Femur (tissue), 1 donor: ENCODE results near the gene GLOD5.
A peak's percentile ranks its signal among the peaks of the same experiment; 100 is the strongest.

Source experiments
- DNase-seq: peaks from one replicate; pipeline ENCODE4 v3.0.0-alpha.2; 2017

GLOD5 gene

GRCh38 chrX:48761674-48762471 lies at the start of gene GLOD5:
Gene GLOD5, plus strand, starts transcription at chrX:48761747. Its CDS starts 44 bp downstream, at chrX:48761791.
- DNase-seq: no peak

- DNase-seq: no peak
These were observed 49.5 kb upstream of the GLOD5 start for GRCh38 chrX:48711929-48712505.

GRCh38 chrX:48713847-48714246 lies 47.7 kb upstream of the GLOD5 start:
- no peak for DNase-seq

GRCh38 chrX:48714573-48714972 lies 47.0 kb upstream of the GLOD5 start:
- DNase-seq: no peak

GRCh38 chrX:48715072-48715471 lies 46.5 kb upstream of the GLOD5 start:
- no peak for DNase-seq

- no peak for DNase-seq
These were observed 45.6 kb upstream of the GLOD5 start for GRCh38 chrX:48715876-48716502.

- no peak for DNase-seq
These were observed 41.6 kb upstream of the GLOD5 start for GRCh38 chrX:48719958-48720357.

- DNase-seq: no peak
These were observed 40.8 kb upstream of the GLOD5 start for GRCh38 chrX:48720577-48721250.

GRCh38 chrX:48721916-48722315 lies 39.6 kb upstream of the GLOD5 start:
- DNase-seq: no peak

- DNase-seq: no peak
These were observed 35.0 kb upstream of the GLOD5 start for GRCh38 chrX:48726596-48726995.

GRCh38 chrX:48728653-48729052 lies 32.9 kb upstream of the GLOD5 start:
- no peak for DNase-seq

- no peak for DNase-seq
These were observed 25.2 kb upstream of the GLOD5 start for GRCh38 chrX:48736303-48736702.

GRCh38 chrX:48736878-48737212 lies 24.7 kb upstream of the GLOD5 start:
- no peak for DNase-seq

- DNase-seq: peak; percentile 96
These were observed 24.2 kb upstream of the GLOD5 start for GRCh38 chrX:48737213-48737938.

- DNase-seq: no peak
These were observed 23.6 kb upstream of the GLOD5 start for GRCh38 chrX:48737940-48738339.

GRCh38 chrX:48741834-48742233 lies 19.7 kb upstream of the GLOD5 start:
- DNase-seq: no peak

GRCh38 chrX:48745222-48745621 lies 16.3 kb upstream of the GLOD5 start:
- DNase-seq: no peak

GRCh38 chrX:48747415-48748016 lies 14.0 kb upstream of the GLOD5 start:
- DNase-seq: no peak

GRCh38 chrX:48749182-48749581 lies 12.4 kb upstream of the GLOD5 start:
- no peak for DNase-seq

GRCh38 chrX:48751343-48751742 lies 10.2 kb upstream of the GLOD5 start:
- DNase-seq: no peak

GRCh38 chrX:48752498-48752897 lies 9.0 kb upstream of the GLOD5 start:
- no peak for DNase-seq

GRCh38 chrX:48753708-48754228 lies 7.8 kb upstream of the GLOD5 start:
- DNase-seq: no peak
